ENCODE measurements around the gene RENBP. TPM values are rescaled to one million over a fixed set of nuclear protein-coding genes. Genes with fewer than 3 reads are reported as not detected.
A peak's percentile ranks its signal among the peaks of the same experiment; 100 is the strongest.

The RENBP gene
- total RNA-seq, 1 experiment from 2014 or later = 0.11 TPM

DNA sequence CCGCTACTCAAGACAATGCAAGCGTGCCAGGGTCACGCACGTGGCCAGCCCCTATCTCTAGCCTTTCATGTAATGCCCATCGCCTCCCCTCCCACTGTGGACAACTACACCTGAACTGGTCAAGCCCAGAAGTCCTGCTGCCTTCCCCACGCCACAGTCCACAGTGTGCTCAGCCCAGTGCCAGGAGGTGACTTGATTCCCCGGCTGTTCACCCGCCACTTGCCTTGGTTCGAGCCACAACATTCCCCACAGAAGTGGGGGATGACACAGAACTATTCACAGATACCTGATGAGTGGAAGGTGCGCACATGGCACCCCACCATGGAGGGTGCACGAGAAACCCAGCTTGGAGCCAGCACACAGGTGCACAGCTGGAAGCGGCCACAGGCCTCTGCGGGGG lies 25.2 kb downstream of the RENBP start:
- no peak for DNase-seq (ENCODE audit: low read depth)

DNA sequence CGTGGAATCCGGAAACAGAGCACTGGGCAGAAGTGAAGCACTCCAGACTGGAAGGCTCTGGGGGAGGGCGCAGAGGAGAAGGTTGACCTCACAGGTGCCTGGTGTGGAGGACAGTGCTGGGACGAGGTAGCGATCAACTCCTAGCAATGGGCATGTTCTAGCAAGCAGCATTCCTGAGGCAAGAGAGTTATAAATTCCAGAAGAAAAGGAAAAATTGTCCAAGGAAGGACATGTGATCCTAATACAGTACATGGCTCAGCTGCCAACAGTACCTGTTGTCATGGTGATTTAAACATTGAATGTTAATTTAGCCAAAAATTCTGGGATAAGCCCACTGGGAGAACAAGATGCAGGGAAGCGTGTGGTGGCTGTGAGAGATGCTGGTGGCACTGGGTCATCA lies 26.6 kb downstream of the RENBP start:
- no peak for DNase-seq (ENCODE audit: low read depth)

DNA sequence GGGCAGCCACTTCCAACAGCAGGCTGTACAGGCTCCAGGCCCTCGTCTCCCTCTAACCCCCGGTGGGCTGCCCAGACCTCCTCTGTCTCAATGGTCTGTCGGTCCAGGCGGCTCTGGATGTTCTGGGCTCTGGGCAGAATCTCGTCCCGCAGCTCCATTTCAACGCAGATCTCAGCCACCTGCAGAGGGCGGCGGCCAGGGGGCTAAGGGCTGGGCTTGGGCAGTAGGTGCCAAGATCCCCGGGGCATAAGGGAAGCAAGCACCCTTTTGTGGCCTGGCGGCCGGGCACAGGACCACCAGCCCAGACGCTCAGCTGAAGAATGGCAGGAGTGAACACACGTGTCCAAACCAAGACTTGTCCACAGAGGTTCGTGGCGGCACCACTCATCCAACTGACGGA lies 30.7 kb downstream of the RENBP start:
- no peak for DNase-seq (ENCODE audit: low read depth)

DNA sequence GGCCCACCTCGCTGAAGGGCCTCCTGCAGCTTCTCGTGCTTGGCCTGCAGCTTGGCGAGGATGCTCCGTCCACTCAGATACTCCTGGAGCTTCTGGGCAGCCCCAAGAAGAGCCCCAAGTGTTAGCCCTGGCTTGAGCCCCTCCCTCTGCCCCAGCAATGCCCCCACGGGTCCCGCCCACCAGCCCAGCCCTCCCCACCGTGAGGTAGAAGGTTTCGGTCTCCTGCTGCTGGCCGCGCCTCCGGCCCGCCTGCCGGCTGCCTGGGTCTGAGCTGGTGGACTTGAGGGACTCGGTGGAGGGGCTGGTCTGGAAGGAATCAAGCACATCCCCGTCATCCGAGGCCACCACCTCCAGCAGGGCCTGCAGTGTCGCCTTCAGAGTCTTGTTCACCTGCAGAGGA lies 31.2 kb downstream of the RENBP start:
- DNase-seq (ENCODE audit: low read depth) = no peak

DNA sequence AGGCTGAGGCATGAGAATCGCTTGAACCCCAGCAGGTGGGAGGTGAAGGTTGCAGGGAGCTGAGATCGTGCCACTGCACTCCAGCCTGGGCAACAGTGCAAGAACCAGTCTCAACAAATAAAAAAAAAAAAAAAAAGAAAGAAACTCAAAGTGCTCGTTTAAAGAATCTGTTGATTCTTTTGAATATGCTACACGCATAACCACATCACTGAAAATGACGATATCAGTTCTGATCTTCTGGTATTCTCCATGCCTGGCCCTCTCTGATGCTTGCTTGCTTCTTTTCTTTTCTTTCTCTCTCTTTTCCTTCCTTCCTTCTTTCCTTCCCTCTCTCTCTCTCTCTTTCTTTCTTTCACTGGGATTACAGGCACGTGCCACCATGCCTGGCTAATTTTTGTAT lies 32.6 kb downstream of the RENBP start:
- no peak for DNase-seq (ENCODE audit: low read depth)

DNA sequence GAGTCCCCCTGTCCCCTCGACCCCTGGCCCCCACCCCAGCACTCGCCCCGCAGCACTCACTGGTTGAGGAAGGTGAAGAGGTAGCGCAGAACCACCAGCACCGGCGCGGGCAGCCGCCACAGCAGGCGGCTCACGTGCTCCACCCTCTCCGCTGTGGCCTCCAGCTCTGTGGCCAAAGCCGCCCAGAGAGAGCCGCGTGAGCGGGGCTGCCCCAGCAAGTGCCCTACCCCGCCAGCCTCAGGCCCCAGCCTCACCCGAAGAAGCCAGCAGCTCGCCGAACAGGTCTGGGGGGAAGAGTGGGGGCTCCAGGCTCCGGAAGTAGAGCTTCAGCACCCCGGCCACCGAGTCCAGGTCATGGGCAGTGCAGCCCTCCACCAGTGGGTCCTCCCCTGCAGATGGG lies 34.0 kb downstream of the RENBP start:
- DNase-seq (ENCODE audit: low read depth) = no peak

DNA sequence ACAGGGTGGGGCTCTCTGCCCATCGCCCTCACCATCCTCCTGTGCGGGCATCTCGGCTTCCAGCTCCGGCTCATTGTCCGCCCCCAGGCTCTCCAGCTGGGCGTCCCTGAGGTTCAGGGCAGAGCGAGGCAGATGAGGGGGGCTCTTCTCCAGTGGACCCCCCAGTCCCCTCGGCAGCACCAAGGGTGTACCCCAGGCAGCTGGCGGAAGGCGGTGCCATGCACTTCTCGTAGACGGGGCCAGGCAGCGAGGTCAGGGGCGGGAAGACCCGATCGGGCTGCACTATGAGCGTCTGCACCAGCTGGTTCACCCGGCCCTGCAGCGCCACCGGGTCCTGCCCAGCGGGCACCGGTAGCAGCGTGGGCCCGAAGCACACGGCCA lies 34.5 kb downstream of the RENBP start:
- DNase-seq (ENCODE audit: low read depth) = no peak

DNA sequence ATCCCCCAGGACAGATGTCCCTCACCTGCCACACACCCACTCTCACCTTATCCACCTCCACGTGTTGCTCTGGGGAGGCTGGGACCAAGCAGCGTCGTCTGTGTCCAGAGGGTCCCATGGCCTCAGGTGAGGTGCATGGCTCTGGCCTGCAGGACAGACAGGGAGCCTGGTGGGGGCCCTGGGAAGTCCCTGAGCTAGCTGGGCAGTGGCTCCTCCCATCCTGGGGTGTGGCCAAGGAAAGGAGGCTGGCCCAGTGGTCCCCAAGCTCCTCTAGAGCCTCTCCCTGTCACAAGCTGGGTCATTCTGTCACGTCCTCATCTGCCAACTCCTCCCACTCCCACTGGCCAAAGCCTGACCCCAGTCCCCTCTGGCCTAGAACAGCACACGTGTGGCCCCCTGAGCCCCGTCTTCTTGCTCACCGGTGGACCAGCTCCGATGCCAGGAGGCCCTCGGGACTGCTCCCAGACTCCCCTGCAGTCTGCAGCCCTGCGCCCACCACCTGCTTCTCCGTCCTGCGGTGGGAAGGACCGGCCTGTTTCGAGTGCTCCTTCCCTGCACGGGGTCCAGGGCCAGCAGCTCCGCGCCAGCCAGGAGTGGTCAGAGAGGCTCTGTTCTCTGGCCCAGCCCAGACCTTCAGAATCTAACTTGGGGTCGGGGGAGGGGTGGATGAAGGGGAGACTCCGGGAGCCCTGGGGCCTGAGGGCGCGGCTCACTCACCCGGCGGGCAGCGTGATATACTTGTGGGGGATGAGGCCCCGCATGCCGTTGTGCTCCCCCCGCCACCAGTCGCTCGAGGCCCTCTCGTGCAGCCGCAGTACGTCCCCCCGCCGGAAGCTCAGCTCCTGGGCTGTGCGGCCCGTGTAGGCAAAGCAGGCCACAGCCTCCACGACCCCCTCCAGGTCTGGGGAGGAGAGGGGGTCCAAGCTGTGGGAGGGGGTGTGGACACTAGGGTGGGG lies 35.1 kb downstream of the RENBP start:
- peak; percentile 24 for DNase-seq (ENCODE audit: low read depth)

DNA sequence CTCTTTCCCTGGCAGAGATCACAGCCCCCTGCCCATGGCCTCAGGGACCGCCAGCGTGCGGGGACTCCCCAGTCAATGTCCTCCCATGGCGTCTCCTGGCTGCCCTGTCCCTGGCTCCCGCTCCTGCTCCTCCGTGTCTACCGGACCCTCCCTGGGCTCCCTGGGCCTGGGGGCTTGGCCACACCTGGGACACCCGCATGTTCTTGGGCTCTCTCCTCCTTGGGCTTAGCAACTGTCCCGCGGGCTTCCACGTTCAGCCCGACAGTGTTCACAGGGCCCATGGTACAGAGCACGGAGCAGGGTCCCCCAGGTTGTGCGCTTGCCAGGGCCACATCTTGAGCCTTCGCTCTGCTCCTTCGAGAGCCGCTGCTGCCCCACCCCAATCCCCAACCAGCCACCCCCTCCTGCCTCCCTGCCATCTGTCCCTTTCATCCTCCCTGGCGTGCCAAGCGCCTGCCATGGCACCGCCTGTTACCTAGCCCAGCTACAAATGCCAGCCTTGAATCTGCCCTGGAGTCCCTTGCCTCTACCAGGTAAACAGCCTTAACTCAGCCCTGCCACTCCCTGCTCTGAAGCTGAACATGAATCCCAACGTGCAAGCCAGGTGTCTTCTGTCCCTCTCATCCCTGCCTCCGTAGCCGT lies 36.1 kb downstream of the RENBP start:
- DNase-seq (ENCODE audit: low read depth) = no peak

DNA sequence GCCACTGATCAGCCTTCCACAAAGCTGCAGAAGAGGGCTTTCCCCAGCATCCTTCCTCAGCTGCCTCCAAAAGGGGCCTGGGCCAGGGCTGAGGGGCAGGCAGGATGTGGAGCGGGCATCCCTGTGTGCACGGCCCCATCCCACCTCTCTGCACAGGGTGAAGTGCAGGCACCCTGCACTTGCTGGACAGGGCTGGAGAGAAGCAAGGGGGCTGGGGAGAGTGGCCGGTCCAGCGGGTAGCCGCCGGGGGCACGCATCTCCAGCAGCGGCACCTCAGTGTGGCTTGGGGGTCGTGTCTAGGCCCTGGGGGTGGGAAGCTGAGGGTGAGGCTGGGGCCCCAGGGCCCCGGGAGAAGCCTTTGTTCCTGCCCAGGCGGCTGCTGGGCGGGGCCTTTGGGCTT lies 37.0 kb downstream of the RENBP start:
- no peak for DNase-seq (ENCODE audit: low read depth)

DNA sequence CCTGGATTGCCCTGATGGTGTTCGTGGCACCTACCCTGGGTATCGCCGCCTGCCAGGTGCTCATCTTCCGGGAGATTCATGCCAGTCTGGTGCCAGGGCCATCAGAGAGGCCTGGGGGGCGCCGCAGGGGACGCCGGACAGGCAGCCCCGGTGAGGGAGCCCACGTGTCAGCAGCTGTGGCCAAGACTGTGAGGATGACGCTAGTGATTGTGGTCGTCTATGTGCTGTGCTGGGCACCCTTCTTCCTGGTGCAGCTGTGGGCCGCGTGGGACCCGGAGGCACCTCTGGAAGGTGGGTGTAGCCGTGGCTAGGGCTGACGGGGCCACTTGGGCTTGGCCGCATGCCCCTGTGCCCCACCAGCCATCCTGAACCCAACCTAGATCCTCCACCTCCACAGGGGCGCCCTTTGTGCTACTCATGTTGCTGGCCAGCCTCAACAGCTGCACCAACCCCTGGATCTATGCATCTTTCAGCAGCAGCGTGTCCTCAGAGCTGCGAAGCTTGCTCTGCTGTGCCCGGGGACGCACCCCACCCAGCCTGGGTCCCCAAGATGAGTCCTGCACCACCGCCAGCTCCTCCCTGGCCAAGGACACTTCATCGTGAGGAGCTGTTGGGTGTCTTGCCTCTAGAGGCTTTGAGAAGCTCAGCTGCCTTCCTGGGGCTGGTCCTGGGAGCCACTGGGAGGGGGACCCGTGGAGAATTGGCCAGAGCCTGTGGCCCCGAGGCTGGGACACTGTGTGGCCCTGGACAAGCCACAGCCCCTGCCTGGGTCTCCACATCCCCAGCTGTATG lies 38.1 kb downstream of the RENBP start:
- DNase-seq (ENCODE audit: low read depth) = no peak

DNA sequence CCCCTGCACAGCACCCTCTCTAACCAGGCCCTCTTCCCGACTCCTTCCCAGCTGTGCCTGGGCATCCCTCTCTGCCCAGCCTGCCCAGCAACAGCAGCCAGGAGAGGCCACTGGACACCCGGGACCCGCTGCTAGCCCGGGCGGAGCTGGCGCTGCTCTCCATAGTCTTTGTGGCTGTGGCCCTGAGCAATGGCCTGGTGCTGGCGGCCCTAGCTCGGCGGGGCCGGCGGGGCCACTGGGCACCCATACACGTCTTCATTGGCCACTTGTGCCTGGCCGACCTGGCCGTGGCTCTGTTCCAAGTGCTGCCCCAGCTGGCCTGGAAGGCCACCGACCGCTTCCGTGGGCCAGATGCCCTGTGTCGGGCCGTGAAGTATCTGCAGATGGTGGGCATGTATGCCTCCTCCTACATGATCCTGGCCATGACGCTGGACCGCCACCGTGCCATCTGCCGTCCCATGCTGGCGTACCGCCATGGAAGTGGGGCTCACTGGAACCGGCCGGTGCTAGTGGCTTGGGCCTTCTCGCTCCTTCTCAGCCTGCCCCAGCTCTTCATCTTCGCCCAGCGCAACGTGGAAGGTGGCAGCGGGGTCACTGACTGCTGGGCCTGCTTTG lies 38.9 kb downstream of the RENBP start:
- no peak for DNase-seq (ENCODE audit: low read depth)

DNA sequence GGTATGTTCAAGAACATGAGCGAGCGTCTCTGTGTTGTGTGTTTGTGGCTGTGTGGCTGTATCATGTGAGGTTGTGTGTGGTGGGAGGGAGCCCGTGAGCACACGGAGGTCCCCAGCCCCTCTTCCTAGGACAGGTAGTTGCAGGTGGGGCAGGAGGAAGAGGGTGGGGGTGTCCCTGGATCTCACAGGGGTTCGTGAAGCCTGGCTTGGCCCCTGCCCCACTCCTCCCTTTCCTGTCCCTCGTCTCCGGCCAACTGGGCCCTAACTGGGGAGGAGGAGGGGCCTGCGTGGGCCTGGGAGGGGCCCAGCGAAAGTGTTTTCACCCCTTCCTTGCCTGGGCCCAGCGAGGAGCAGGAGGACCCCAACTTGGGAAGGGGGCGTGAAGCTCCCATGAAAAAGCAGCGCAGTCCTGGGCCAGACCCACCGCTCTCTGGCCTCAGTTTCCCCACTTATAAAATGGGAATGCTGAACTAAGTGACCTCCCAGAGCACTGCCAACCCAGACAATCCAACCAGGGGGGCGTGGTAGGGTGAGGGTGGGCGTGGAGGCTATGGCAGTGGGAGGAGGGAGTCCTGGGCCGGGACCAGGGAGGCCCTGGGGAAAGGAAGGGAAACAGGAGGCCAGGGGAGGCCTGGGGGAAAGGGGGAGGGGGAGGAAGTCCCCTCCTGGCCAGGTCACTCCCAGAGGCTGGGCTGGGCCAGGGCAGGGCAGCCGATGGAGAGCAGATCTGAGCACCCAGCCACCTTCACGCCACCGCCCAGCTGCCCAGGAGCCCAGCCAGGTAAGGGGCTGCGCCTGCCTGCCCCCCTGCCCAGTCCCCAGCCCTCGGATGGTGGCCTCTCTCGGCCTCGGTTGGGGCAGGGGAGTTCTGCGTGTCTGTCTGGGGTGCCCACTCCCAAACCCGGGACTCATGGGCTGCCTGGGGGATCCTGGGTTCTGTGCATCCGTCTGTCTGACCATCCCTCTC lies 40.2 kb downstream of the RENBP start, which contains the start of gene AVPR2:
Gene AVPR2, plus strand, starts transcription at position 683 of the 967 bp plus-strand sequence. CDS start 473 bp downstream, outside the sequence.
- DNase-seq (ENCODE audit: low read depth) = no peak

DNA sequence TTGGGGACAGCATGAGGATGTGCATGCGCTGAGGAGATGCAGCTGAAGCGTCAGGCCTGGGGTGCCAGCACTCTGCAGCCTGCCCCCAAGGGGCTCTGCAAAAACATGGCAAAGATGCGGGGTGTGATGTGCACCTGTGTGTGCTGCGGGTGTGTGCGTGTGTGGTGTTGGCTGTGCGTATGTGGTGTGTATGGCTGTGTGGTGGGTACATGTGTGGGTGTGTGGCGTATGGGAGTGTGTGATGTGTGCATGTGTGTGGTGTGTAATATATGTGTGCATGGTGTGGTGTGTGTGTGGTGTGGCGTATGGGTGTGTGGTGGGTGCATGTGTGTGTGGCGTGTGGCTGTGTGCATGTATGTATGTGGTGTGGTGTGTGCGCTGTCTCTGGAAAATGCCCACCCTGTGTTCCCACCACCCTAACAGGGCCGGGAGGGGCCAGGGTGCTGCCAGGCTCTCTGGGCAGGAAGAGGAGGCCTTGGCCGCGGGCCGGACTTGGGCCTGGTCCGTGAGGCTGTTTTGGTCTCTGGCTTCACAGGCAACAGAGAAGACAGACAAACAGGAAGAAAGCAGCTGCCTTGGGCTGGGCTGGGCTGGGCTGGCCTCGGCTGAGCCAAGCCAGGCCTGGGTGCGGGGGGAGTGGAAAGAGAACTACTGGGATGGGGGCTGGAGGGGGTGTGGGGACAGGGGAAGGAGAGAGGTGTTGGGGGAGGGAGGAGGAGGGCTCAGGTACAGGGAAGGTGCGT lies 41.0 kb downstream of the RENBP start:
- no peak for DNase-seq (ENCODE audit: low read depth)

DNA sequence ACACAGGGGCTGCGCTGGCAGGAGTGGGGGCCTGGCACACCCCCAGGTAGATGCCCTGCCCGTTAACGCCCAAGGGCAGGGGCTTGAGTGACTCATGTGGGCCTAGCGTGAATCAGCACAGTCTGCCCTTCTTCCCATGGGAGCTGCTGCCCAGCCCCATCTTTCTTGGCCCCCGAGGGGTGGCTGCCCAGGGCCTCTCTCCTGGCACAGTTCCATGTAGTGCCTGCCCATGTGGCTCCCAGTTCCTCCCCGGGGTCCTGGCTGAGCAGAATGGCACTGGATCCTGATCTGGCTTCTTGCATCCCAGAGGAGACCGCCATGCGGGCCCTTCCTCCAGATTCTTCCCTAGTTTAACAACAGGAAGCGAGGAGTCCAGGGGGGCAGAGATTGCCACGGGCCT lies 42.1 kb downstream of the RENBP start:
- peak; percentile 76 for DNase-seq (ENCODE audit: low read depth)

DNA sequence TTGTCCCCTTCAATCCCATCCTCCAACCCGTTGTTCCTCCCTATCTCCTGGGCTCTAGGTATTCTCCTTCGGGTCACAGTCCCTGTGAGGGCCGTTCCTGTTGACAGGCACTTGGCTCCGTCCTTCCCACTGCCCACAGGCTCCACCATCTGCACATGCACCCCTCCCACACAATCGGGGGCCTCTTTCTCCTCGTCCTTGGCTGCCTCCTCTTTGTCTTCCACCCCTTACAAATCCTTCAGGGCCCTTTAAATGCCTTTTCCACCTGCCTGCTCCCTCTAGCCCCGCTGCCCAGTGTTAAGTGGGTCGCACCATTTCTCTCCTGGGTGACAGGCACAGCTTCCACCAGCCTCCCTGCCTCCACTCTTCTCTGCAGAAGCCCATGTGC lies 42.7 kb downstream of the RENBP start:
- no peak for DNase-seq (ENCODE audit: low read depth)

DNA sequence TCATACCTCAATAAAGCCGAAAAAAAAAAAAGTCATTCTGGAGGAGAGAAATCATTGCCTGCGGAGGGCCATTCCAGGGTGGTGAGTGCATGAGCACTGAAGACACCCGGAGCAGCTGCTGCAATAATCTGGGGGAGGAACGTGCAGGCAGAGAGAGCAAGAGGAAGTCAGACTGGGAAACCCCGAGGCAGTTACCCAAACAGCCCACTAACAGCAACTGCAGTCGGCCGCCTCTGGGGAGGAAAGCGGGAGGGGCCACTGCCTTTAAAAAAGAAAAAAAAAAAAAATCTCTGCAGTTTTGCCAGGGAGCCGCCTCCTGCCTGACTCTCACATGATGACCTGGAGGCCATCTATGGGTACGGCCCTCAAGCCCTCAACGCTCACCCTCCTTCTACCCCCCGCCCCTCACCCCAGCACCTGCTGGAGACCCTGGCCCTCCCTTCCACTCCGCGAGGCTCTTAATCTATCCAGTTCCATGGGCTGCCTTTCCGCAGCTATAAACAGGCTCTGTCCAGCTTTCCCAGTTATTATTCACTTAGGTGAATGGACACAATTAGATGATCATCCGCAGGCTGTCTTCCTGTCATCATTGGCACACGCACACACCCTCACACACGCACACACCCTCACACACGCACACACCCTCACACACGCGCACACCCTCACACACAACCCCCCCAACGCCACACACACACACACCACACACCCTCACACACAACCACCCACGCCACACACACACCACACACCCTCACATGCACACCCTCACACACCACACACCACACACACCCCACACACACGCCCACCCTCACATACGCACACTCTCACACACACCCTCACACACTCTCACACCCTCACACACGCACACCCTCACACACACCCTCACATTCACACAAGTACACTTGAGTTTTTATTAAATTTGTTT lies 43.4 kb downstream of the RENBP start:
- DNase-seq (ENCODE audit: low read depth) = peak; percentile 89

DNA sequence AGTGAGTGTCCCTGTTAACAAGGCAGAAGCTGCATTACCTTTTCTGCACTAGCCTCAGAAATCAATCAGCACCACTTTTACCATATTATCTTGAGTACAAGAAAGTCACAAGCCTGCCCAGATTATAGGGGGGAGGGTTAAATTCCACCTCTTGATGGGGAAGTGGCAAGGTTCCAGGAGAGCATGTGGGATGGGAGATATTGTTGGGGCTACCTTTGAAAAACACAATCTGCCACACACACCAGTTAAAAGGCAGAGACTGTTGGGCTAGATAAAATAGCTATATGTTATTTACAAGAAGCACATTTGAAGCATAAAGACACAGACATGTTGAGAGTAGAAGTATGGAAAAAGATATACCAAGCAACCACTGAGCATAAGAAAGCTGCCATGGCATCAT lies 46.5 kb downstream of the RENBP start:
- DNase-seq (ENCODE audit: low read depth) = no peak

DNA sequence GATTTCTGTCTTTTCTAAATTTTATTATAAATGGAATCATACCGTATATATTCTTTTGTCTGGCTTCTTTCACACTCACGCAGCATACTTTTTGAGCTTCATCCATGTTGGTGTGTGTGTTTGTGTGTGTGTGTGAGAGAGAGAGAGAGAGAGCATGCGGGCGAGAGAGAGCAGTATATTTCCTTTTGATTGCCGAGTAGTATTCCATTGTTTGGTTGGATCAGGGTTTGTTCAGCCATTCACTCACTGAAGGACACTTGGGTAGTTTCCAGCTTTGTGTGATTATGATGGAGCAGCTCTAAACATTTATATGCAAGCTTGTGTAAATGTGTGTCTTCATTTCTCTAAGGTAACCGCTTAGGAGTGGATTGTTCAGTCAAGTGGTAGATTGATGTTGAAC lies 55.3 kb downstream of the RENBP start:
- DNase-seq (ENCODE audit: low read depth) = no peak

Data from Daoy (cell line).